K562 (cell line): ENCODE data around the gene CNPY2. TPM values are rescaled to one million over a fixed set of nuclear protein-coding genes. Genes with fewer than 3 reads are reported as not detected.

Experiments used
- BHLHE40 ChIP-seq: IDR thresholded peaks from 2 replicates; pipeline ENCODE4 v1.6.1; 2011; ENCODE audit warnings: low read length, improper control_type of control experiment
- BRD9 ChIP-seq: fragments of 450-650 bp; IDR thresholded peaks from 2 replicates; pipeline ENCODE4 v1.6.1; 2018; ENCODE audit warnings: low read depth; ENCODE audit not compliant: partially characterized antibody
- BRF2 ChIP-seq: IDR thresholded peaks from 3 replicates; pipeline ENCODE4 v1.6.1; 2011; ENCODE audit warnings: borderline replicate concordance, mild to moderate bottlenecking; ENCODE audit not compliant: insufficient read length, insufficient read depth
- CBX5 ChIP-seq: IDR thresholded peaks from 2 replicates; pipeline ENCODE4 v1.6.1; 2014; ENCODE audit warnings: low read depth, borderline replicate concordance
- CHCHD3 ChIP-seq: fragments of 250-450 bp; sonication (Bioruptor Pico); IDR thresholded peaks from 2 replicates; pipeline ENCODE4 v2.1.2; 2022; ENCODE audit warnings: mild to moderate bottlenecking
- CHD2 ChIP-seq: IDR thresholded peaks from 2 replicates; pipeline ENCODE4 v1.6.1; 2011; ENCODE audit warnings: low read depth, low read length
- CREBBP ChIP-seq: IDR thresholded peaks from one replicate; pipeline ENCODE4 v1.6.1; 2012; ENCODE audit warnings: low read depth, mild to moderate bottlenecking, control low read depth, inconsistent platforms, low read length
- E2F1 ChIP-seq: sonication (generic); formaldehyde crosslinking; IDR thresholded peaks from 2 replicates; pipeline ENCODE4 v1.8.1; 2023; ENCODE audit warnings: mild to moderate bottlenecking, missing genetic modification reagents, moderate library complexity
- FOXJ3 ChIP-seq: sonication (generic); formaldehyde crosslinking; IDR thresholded peaks from 2 replicates; pipeline ENCODE4 v1.4.0; 2020; ENCODE audit warnings: mild to moderate bottlenecking, missing genetic modification reagents
- GATAD2A ChIP-seq: fragments of 450-650 bp; IDR thresholded peaks from 2 replicates; pipeline ENCODE4 v1.6.1; 2017
- GTF2A2 ChIP-seq: IDR thresholded peaks from 2 replicates; pipeline ENCODE4 v1.6.1; 2016; ENCODE audit warnings: mild to moderate bottlenecking, missing genetic modification characterization, missing compliant biosample characterization
- IRF2 ChIP-seq: sonication (generic); formaldehyde crosslinking; IDR thresholded peaks from 2 replicates; pipeline ENCODE4 v1.8.1; 2022; ENCODE audit warnings: mild to moderate bottlenecking, missing genetic modification reagents
- MLX ChIP-seq, 2 experiments: fragments of 450-650 bp in 1 of 2; sonication (generic) in 1 of 2; formaldehyde crosslinking; conservative IDR thresholded peaks; 2 replicates each; pipeline versions ENCODE4 v1.4.0 to v1.8.1; 2020 to 2022; ENCODE audit warnings: mild to moderate bottlenecking in 1 of 2, missing genetic modification reagents in 1 of 2
- NFIX ChIP-seq: fragments of 250-450 bp; sonication (Bioruptor Pico); IDR thresholded peaks from 2 replicates; pipeline ENCODE4 v1.4.0; 2020; ENCODE audit warnings: low read depth, mild to moderate bottlenecking, moderate library complexity
- PHB ChIP-seq: fragments of 250-450 bp; sonication (Bioruptor Pico); IDR thresholded peaks from 2 replicates; pipeline ENCODE4 v1.5.0; 2021
- RAD51 ChIP-seq: fragments of 450-650 bp; IDR thresholded peaks from 2 replicates; pipeline ENCODE4 v1.7.1; 2016; ENCODE audit warnings: low read depth, mild to moderate bottlenecking, borderline replicate concordance
- RBM17 ChIP-seq: fragments of 200-400 bp; formaldehyde crosslinking; IDR thresholded peaks from 2 replicates; pipeline ENCODE4 v1.6.1; 2017; ENCODE audit warnings: low read depth, mild to moderate bottlenecking, low read length, borderline replicate concordance
- SAFB2 ChIP-seq: fragments of 200-400 bp; formaldehyde crosslinking; IDR thresholded peaks from 2 replicates; pipeline ENCODE4 v1.6.1; 2018; ENCODE audit warnings: borderline replicate concordance, low read length, low read depth, moderate library complexity; ENCODE audit not compliant: severe bottlenecking
- SRF ChIP-seq, 2 experiments: fragments of 250-450, 450-650 bp in 1 of 2; sonication (Bioruptor Pico) in 1 of 2; sonication (generic) in 1 of 2; formaldehyde crosslinking; IDR thresholded peaks; 2 replicates each; pipeline versions ENCODE4 v1.5.0 to v1.5.1; 2020 to 2022; ENCODE audit warnings: mild to moderate bottlenecking in 1 of 2, missing genetic modification reagents in 1 of 2
- TAF9B ChIP-seq: fragments of 450-650 bp; IDR thresholded peaks from 2 replicates; pipeline ENCODE4 v1.6.1; 2018; ENCODE audit warnings: mild to moderate bottlenecking; ENCODE audit not compliant: partially characterized antibody
- TRIM24 ChIP-seq, 2 experiments: fragments of 450-650 bp; IDR thresholded peaks; 2 replicates each; pipeline ENCODE4 v1.6.1; 2016
- ZFP1 ChIP-seq: fragments of 450-650 bp; formaldehyde crosslinking; IDR thresholded peaks from 2 replicates; pipeline ENCODE4 v1.4.0; 2020; ENCODE audit warnings: mild to moderate bottlenecking, mixed read lengths
- ZFX ChIP-seq: sonication (generic); formaldehyde crosslinking; IDR thresholded peaks from 2 replicates; pipeline ENCODE4 v1.8.0; 2022; ENCODE audit warnings: mild to moderate bottlenecking, missing genetic modification reagents, moderate library complexity
- ZKSCAN3 ChIP-seq: fragments of 250-450 bp; sonication (Bioruptor Pico); IDR thresholded peaks from 2 replicates; pipeline ENCODE4 v1.4.0; 2020
- ZNF133 ChIP-seq: fragments of 250-450 bp; sonication (Bioruptor Pico); IDR thresholded peaks from 2 replicates; pipeline ENCODE4 v1.4.0; 2020; ENCODE audit warnings: mild to moderate bottlenecking
- ZNF174 ChIP-seq: fragments of 250-450 bp; sonication (Bioruptor Pico); IDR thresholded peaks from 2 replicates; pipeline ENCODE4 v1.4.0; 2020; ENCODE audit warnings: mild to moderate bottlenecking
- ZNF197 ChIP-seq: fragments of 200-800 bp; sonication (Bioruptor generic); IDR thresholded peaks from 2 replicates; pipeline ENCODE4 v1.6.1; 2016; ENCODE audit warnings: low read depth, missing genetic modification characterization, missing compliant biosample characterization
- ZNF282 ChIP-seq: sonication (generic); formaldehyde crosslinking; IDR thresholded peaks from 2 replicates; pipeline ENCODE4 v1.8.1; 2023; ENCODE audit warnings: missing genetic modification reagents
- polyA plus RNA-seq, 8 experiments: library from polyadenylated mRNA; depleted of rRNA in 4 of 8; stranded (reverse) in 5 of 8; unstranded in 3 of 8; fragments of >200 nt; fragmentation: Nextera tagmentation in 2 of 8; fragmentation: Illumina TruSeq in 1 of 8; extraction: Ambion mirVana in 2 of 8; extraction: Trizol in 1 of 8; gene quantifications; 2 replicates each; pipeline versions ENCODE4 v1.2.1 to v1.2.3, GENCODE V29; 2011 to 2014; ENCODE audit warnings: inconsistent platforms in 1 of 8, missing spikeins in 1 of 8
- total RNA-seq, 7 experiments: library from RNA; depleted of rRNA in 6 of 7; stranded (reverse); fragments of >200 nt in 6 of 7; fragmentation: Illumina TruSeq in 2 of 7; extraction: Trizol in 2 of 7; gene quantifications; 2 replicates each; pipeline versions ENCODE4 v1.2.1 to v1.2.3, GENCODE V29; 2011 to 2021; ENCODE audit warnings: low replicate concordance in 1 of 7

The CNPY2 gene
- total and polyA plus RNA-seq, 9 of the 15 experiments (the other 6 are each of a cell fraction or from before 2014, with no cell fraction given) = 33.8 to 190 (median 138) TPM

- no peak for TF ChIP-seq PHB (CRISPR knock-in tag)
- TF ChIP-seq CHCHD3 (CRISPR knock-in tag) = no peak
- no peak for TF ChIP-seq RAD51
- TF ChIP-seq SRF (CRISPR knock-in tag; IDR thresholded peaks at IDR 0.05) = no peak
- TF ChIP-seq ZNF174 (CRISPR knock-in tag) = no peak
- TF ChIP-seq ZNF282 (CRISPR knock-in tag) = no peak
- TF ChIP-seq BRF2 = no peak
- TF ChIP-seq MLX (CRISPR knock-in tag; conservative IDR thresholded peaks at IDR 0.05) = no peak
- no peak for TF ChIP-seq ZKSCAN3 (CRISPR knock-in tag)
- TF ChIP-seq ZFX (CRISPR knock-in tag) = 0 out of 2 replicates have a peak, but pooled peaks have one; percentile 8
- TF ChIP-seq GTF2A2 (tag) = no peak
- TF ChIP-seq TAF9B = no peak
- no peak for TF ChIP-seq FOXJ3 (CRISPR knock-in tag)
- TF ChIP-seq CHD2 = no peak
- peak; percentile 47 for TF ChIP-seq BRD9
- no peak for TF ChIP-seq CBX5
- no peak for TF ChIP-seq SAFB2
- peak; percentile 16; the same call in 1 of the 2 replicates for TF ChIP-seq BHLHE40
- peak; percentile 77; the same call in 1 of the 2 replicates for TF ChIP-seq E2F1 (CRISPR knock-in tag)
- no peak for TF ChIP-seq NFIX (CRISPR knock-in tag)
- no peak for TF ChIP-seq CREBBP
- TF ChIP-seq ZNF197 = peak; percentile 72; the same call in 1 of the 2 replicates
- TF ChIP-seq ZFP1 = no peak
- peak in 1 of 2 experiments; percentile 69; a peak in 2 of 4 replicates for TF ChIP-seq TRIM24 (IDR thresholded peaks at IDR 0.05)
- no peak for TF ChIP-seq IRF2 (CRISPR knock-in tag)
- TF ChIP-seq GATAD2A = peak; percentile 61; the same call in 1 of the 2 replicates
- TF ChIP-seq ZNF133 (CRISPR knock-in tag) = no peak
- no peak for TF ChIP-seq RBM17
These were observed 14.9 kb downstream of the CNPY2 start (continued) for GRCh38 chr12:56300644-56301464.
